ENCODE measurements around the gene HDDC3. TPM values are rescaled to one million over a fixed set of nuclear protein-coding genes. Genes with fewer than 3 reads are reported as not detected.

HDDC3 gene
- polyA plus RNA-seq, 1 of the 3 experiments (the other 2 are of a cell fraction), result 25.8 TPM

DNA sequence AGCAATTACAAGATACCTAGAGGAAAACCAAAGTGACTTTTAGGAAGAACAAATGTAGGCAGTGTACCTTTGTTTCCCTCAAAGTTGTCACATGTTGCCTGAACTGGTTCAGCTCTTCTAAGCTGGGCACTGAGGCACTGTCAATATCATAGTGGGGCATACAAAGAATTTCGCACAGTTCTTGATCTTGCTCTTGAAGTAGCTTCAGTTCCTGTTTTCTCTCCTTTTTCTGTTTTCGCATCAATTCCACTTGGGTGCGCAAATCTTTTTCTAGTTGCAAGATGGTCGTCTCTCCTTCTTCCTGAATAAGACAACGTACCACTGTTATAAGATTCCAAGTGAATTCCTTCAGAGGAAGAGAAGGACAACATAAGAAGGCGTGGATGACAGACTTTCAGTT is 49.3 kb upstream of the HDDC3 start (continued):
- TF ChIP-seq RFX5 (IDR thresholded peaks at IDR 0.05; ENCODE audit: low read length) (no peak), NRF1 (IDR thresholded peaks at IDR 0.05; ENCODE audit: low read depth, low read length) (no peak), RAD21 (IDR thresholded peaks at IDR 0.05; ENCODE audit: low read length) (no peak), CHD2 (IDR thresholded peaks at IDR 0.05; ENCODE audit: low read length, partially characterized antibody) (no peak), FOXM1 (IDR thresholded peaks at IDR 0.05; ENCODE audit: low read depth) (no peak), RCOR1 (IDR thresholded peaks at IDR 0.05; ENCODE audit: low read length) (no peak)
- TF ChIP-seq, protein P1, sequence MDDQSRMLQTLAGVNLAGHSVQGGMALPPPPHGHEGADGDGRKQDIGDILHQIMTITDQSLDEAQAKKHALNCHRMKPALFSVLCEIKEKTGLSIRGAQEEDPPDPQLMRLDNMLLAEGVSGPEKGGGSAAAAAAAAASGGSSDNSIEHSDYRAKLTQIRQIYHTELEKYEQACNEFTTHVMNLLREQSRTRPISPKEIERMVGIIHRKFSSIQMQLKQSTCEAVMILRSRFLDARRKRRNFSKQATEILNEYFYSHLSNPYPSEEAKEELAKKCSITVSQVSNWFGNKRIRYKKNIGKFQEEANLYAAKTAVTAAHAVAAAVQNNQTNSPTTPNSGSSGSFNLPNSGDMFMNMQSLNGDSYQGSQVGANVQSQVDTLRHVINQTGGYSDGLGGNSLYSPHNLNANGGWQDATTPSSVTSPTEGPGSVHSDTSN (IDR thresholded peaks at IDR 0.05), result no peak
- TF ChIP-seq, protein P2, sequence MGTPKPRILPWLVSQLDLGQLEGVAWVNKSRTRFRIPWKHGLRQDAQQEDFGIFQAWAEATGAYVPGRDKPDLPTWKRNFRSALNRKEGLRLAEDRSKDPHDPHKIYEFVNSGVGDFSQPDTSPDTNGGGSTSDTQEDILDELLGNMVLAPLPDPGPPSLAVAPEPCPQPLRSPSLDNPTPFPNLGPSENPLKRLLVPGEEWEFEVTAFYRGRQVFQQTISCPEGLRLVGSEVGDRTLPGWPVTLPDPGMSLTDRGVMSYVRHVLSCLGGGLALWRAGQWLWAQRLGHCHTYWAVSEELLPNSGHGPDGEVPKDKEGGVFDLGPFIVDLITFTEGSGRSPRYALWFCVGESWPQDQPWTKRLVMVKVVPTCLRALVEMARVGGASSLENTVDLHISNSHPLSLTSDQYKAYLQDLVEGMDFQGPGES (IDR thresholded peaks at IDR 0.05; ENCODE audit: low read depth, low read length), result no peak

DNA sequence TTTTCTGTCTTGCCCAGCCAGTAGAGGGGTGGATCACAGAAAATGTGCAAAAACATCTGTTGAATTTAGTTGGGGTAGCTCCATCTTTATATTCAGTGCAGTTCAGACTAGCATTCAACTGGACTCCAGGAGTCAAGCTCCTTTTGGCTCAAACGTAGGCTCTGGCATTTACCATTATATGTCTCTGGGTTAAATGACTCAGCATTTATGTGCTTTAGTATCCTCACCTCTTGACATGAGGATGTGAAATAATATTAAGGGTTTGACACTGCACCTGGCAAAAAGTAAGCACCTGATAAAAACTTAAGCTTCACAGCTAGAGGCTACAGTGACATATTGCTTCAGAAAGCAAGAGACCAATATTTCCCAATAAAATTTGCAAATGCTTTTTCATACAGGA is 47.2 kb upstream of the HDDC3 start:
- Histone ChIP-seq H3K9me3 (no peaks in the 10 kb centered on the region), H2AFZ (ENCODE audit: low read depth) (no peak overlapping the region), H3K79me2 (ENCODE audit: insufficient read depth) (peaks cover 41% of the 10 kb centered on the region), H3F3A (replicated peaks; ENCODE audit: insufficient read depth) (no peaks in the 10 kb centered on the region), H3K27me3 (ENCODE audit: insufficient read depth) (no peaks in the 10 kb centered on the region), H4K20me1 (ENCODE audit: insufficient read depth) (peaks cover 4% of the 10 kb centered on the region; the same call in 1 of the 2 replicates), H3K4me3 (ENCODE audit: low read depth in 2 of 2, low read length in 1 of 2) (no peak overlapping the region), H3K9ac (no peak overlapping the region), H3K4me2 (no peak overlapping the region), H3K4me1 (ENCODE audit: control insufficient read depth in 1 of 2, insufficient read depth in 2 of 2, low read depth in 1 of 2, low read length in 1 of 2) (no peaks in the 10 kb centered on the region), H3K36me3 (replicated peaks in 1 of 2; ENCODE audit: control insufficient read depth in 1 of 2, insufficient read depth in 2 of 2, low read length in 1 of 2) (peaks cover 34 to 46% of the 10 kb centered on the region in 2 experiments), H3K9me2 (no peaks in the 10 kb centered on the region), H3K27ac (ENCODE audit: low read depth in 2 of 2, low read length in 1 of 2) (peak overlapping the region; percentile 4 to 8; a peak in 1 of 4 replicates)
- WGBS (ENCODE audit: low lambda C conversion rate), result 67% methylated on average over 1 of the region's 1 CpG
- CTCF ChIA-PET, result interaction anchor here (1.3 to 10.6 kb wide), 5 partner anchors 8 to 54 kb away, joined by 4 to 74 read pairs (median 6); partner anchors contain the start of genes HDDC3 and RCCD1
- TF ChIP-seq RCOR1 (IDR thresholded peaks at IDR 0.05; ENCODE audit: low read length), result no peak
- TF ChIP-seq MEF2A (IDR thresholded peaks at IDR 0.05; ENCODE audit: borderline replicate concordance, low read depth), result no peak
- no peak for TF ChIP-seq FOXJ3 (CRISPR knock-in tag; IDR thresholded peaks at IDR 0.05)
- no peak for TF ChIP-seq TEAD4 (IDR thresholded peaks at IDR 0.05; ENCODE audit: borderline replicate concordance, insufficient read depth)
- TF ChIP-seq RXRA (IDR thresholded peaks at IDR 0.05; ENCODE audit: borderline replicate concordance, low read depth), result no peak
- no peak for TF ChIP-seq FOXM1 (IDR thresholded peaks at IDR 0.05; ENCODE audit: low read depth)
- TF ChIP-seq, protein P2 (IDR thresholded peaks at IDR 0.05; ENCODE audit: low read depth, low read length), result no peak
- TF ChIP-seq RAD21 (IDR thresholded peaks at IDR 0.05; ENCODE audit: low read length), result no peak
- TF ChIP-seq, protein P3, sequence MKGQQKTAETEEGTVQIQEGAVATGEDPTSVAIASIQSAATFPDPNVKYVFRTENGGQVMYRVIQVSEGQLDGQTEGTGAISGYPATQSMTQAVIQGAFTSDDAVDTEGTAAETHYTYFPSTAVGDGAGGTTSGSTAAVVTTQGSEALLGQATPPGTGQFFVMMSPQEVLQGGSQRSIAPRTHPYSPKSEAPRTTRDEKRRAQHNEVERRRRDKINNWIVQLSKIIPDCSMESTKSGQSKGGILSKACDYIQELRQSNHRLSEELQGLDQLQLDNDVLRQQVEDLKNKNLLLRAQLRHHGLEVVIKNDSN (IDR thresholded peaks at IDR 0.05; ENCODE audit: borderline replicate concordance, low read depth), result no peak
- no peak for TF ChIP-seq CHD2 (IDR thresholded peaks at IDR 0.05; ENCODE audit: low read length, partially characterized antibody)
- no peak for TF ChIP-seq EZH2phosphoT487 (IDR thresholded peaks at IDR 0.05; ENCODE audit: borderline replicate concordance, low read depth)
- TF ChIP-seq POLR2AphosphoS5 (IDR thresholded peaks at IDR 0.05; ENCODE audit: low read depth, low read length), result no peak
- no peak for TF ChIP-seq ELF1 (IDR thresholded peaks at IDR 0.05)
- TF ChIP-seq, protein P4, sequence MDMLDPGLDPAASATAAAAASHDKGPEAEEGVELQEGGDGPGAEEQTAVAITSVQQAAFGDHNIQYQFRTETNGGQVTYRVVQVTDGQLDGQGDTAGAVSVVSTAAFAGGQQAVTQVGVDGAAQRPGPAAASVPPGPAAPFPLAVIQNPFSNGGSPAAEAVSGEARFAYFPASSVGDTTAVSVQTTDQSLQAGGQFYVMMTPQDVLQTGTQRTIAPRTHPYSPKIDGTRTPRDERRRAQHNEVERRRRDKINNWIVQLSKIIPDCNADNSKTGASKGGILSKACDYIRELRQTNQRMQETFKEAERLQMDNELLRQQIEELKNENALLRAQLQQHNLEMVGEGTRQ (IDR thresholded peaks at IDR 0.05; ENCODE audit: borderline replicate concordance, low read depth, low read length), result no peak
- TF ChIP-seq, protein P1 (IDR thresholded peaks at IDR 0.05), result no peak
- POLR2A ChIA-PET, result no interaction called here
- no peak for DNase-seq

Data from SK-N-SH (cell line).